K562 (cell line): ENCODE results near the gene NBEAL2.

Source experiments
- ZKSCAN1 ChIP-seq: fragments of 150-350 bp; IDR thresholded peaks from 2 replicates; pipeline ENCODE4 v1.6.1; 2016; ENCODE audit warnings: low read depth, low read length
- TF ChIP-seq, protein P1 (sequence below), 3 experiments: IDR thresholded peaks in 2 of 3; conservative IDR thresholded peaks in 1 of 3; 2 replicates each; pipeline ENCODE4 v1.5.1; 2011 to 2012; ENCODE audit warnings: low read length in 3 of 3, mild to moderate bottlenecking in 3 of 3, control low read depth in 2 of 3, improper control_type of control experiment in 1 of 3, inconsistent platforms in 1 of 3, low read depth in 1 of 3, mixed read lengths in 1 of 3, moderate library complexity in 1 of 3; ENCODE audit not compliant: insufficient read depth in 2 of 3
- TF ChIP-seq, protein P2 (sequence below): sonication (generic); formaldehyde crosslinking; IDR thresholded peaks from 2 replicates; pipeline ENCODE4 v1.9.0; 2022; ENCODE audit warnings: mild to moderate bottlenecking, missing genetic modification reagents

DNA sequence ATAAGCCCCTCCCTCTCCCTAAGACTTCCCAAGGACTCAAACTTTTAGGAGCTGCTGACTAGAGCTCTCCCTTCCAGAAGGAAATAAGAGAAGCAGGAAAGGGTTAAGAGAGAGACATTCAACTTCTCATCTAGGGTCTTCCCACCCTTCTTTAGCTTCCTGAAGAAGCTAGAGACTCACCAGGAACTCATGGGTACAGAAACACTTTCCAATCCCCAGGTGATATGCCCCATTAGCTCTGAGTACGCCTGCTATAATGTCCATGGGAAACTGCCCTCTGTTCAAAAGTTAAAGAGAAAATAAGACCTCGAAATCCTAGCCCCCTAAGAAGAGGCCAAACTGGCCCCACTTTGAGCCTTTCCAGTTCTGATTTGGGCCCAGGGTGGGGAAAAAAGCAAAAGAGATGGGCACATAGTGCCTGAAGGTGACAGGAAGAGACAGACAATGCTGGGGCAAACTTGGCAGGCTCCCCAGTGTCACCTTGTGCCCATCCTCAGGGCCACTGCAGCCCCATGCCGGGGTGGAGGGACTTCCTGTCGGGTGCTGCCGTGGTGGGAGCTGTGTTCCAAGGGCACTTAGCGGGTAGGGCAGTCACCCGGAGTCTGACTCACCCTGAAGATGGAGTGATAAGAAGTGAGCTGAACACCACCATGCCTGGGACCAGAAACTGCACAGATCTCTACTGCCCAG lies 32.5 kb upstream of the NBEAL2 start:
- TF ChIP-seq ZKSCAN1 = no peak
- TF ChIP-seq, protein P1, sequence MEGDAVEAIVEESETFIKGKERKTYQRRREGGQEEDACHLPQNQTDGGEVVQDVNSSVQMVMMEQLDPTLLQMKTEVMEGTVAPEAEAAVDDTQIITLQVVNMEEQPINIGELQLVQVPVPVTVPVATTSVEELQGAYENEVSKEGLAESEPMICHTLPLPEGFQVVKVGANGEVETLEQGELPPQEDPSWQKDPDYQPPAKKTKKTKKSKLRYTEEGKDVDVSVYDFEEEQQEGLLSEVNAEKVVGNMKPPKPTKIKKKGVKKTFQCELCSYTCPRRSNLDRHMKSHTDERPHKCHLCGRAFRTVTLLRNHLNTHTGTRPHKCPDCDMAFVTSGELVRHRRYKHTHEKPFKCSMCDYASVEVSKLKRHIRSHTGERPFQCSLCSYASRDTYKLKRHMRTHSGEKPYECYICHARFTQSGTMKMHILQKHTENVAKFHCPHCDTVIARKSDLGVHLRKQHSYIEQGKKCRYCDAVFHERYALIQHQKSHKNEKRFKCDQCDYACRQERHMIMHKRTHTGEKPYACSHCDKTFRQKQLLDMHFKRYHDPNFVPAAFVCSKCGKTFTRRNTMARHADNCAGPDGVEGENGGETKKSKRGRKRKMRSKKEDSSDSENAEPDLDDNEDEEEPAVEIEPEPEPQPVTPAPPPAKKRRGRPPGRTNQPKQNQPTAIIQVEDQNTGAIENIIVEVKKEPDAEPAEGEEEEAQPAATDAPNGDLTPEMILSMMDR (IDR thresholded peaks at IDR 0.05 in 2 of 3, conservative IDR thresholded peaks at IDR 0.05 in 1 of 3; ENCODE audit: insufficient read depth in 2 of 3, low read depth in 1 of 3, low read length in 3 of 3) = no peak
- TF ChIP-seq, protein P2, sequence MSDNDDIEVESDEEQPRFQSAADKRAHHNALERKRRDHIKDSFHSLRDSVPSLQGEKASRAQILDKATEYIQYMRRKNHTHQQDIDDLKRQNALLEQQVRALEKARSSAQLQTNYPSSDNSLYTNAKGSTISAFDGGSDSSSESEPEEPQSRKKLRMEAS (CRISPR knock-in tag) = peak; percentile 49
